DND-41 (cell line): Measurements from ENCODE around the gene HOXD8.

Experiments
- ATAC-seq: fragments of 200-7000 bp; cut with Tn5 transposase; 3 replicates; pipeline ENCODE4 v1.9.1; 2021; ENCODE audit warnings: low read depth; ENCODE audit not compliant: insufficient read depth
- DNase-seq: peaks from one replicate; pipeline ENCODE4 v3.0.0-alpha.2; 2020
- H2AFZ ChIP-seq: 2 replicates; pipeline ENCODE4 v1.6.0; 2012; ENCODE audit warnings: low read depth, low read length
- H3K27ac ChIP-seq: 2 replicates; pipeline ENCODE4 v1.5.1; 2012; ENCODE audit warnings: low read length, inconsistent platforms
- H3K27me3 ChIP-seq: fragments of 200-600 bp; sonication (generic); 2 replicates; pipeline ENCODE4 v1.6.0; 2012; ENCODE audit warnings: low read length, mild to moderate bottlenecking, inconsistent platforms; ENCODE audit not compliant: insufficient read depth, poor library complexity
- H3K36me3 ChIP-seq: 2 replicates; pipeline ENCODE4 v1.5.1; 2012; ENCODE audit warnings: low read length, inconsistent platforms; ENCODE audit not compliant: insufficient read depth
- H3K4me1 ChIP-seq: 2 replicates; pipeline ENCODE4 v1.5.1; 2012; ENCODE audit warnings: mild to moderate bottlenecking, low read length; ENCODE audit not compliant: insufficient read depth
- H3K4me2 ChIP-seq: 2 replicates; pipeline ENCODE4 v1.6.0; 2012; ENCODE audit warnings: mild to moderate bottlenecking, moderate library complexity, low read length, inconsistent platforms; ENCODE audit not compliant: insufficient read depth
- H3K4me3 ChIP-seq, 2 experiments: fragments of 200-600 bp in 1 of 2; shearing (Covaris generic) in 1 of 2; 2 replicates each; pipeline ENCODE4 v1.5.1; 2012 to 2016; ENCODE audit warnings: inconsistent platforms in 2 of 2, low read length in 2 of 2, mild to moderate bottlenecking in 2 of 2, low read depth in 1 of 2, moderate library complexity in 1 of 2
- H3K79me2 ChIP-seq: 2 replicates; pipeline ENCODE4 v1.6.0; 2012; ENCODE audit warnings: low read length, inconsistent platforms; ENCODE audit not compliant: insufficient read depth
- H3K9ac ChIP-seq: 2 replicates; pipeline ENCODE4 v1.6.0; 2012; ENCODE audit warnings: low read depth, mild to moderate bottlenecking, inconsistent platforms, low read length, moderate library complexity
- H3K9me3 ChIP-seq: 2 replicates; pipeline ENCODE4 v1.5.1; 2012; ENCODE audit warnings: low read length, moderate library complexity, mild to moderate bottlenecking, inconsistent platforms; ENCODE audit not compliant: insufficient read depth, severe bottlenecking
- H4K20me1 ChIP-seq: 2 replicates; pipeline ENCODE4 v1.6.0; 2012; ENCODE audit warnings: low read length; ENCODE audit not compliant: insufficient read depth
- CTCF ChIP-seq: IDR thresholded peaks from 2 replicates; pipeline ENCODE4 v1.5.1; 2012; ENCODE audit warnings: borderline replicate concordance, low read length, moderate library complexity, mild to moderate bottlenecking; ENCODE audit not compliant: poor library complexity, severe bottlenecking; ENCODE audit errors: extremely low read depth
- EZH2 ChIP-seq: IDR thresholded peaks from 3 replicates; pipeline ENCODE4 v1.6.1; 2012; ENCODE audit warnings: borderline replicate concordance, low read depth, mild to moderate bottlenecking, moderate library complexity, low read length, inconsistent platforms; ENCODE audit not compliant: severe bottlenecking

Gene HOXD8

GRCh38 chr2:176105730-176106580 is 23.6 kb upstream of the HOXD8 start:
- H3K4me1 ChIP-seq = no peaks in the 10 kb centered on the region
- ATAC-seq (no peak), DNase-seq (no peak)
- no peaks in the 10 kb centered on the region for H3K36me3 ChIP-seq
- TF ChIP-seq CTCF (no peak), EZH2 (no peak)
- no peaks in the 10 kb centered on the region for H3K79me2 ChIP-seq
- no peaks in the 10 kb centered on the region for H3K9me3 ChIP-seq
- H2AFZ ChIP-seq = no peak overlapping the region
- no peak overlapping the region for H3K9ac ChIP-seq
- H4K20me1 ChIP-seq = no peaks in the 10 kb centered on the region
- H3K27me3 ChIP-seq = no peaks in the 10 kb centered on the region
- H3K27ac ChIP-seq = no peak overlapping the region
- H3K4me2 ChIP-seq = no peak overlapping the region
- no peak overlapping the region for H3K4me3 ChIP-seq

GRCh38 chr2:176106581-176107539 is 22.6 kb upstream of the HOXD8 start, which contains the start of gene HOXD11:
Gene HOXD11, plus strand, starts transcription at chr2:176107280. Its CDS starts 76 bp downstream, at chr2:176107356.
- no peak within 1 kb of the TSS for H3K27ac ChIP-seq
- H3K9me3 ChIP-seq = no peaks in the 10 kb centered on the region
- ATAC-seq (no peak), DNase-seq (no peak)
- H3K4me1 ChIP-seq = no peaks in the 10 kb centered on the region
- no peak within 1 kb of the TSS for H3K4me3 ChIP-seq
- no peaks in the 10 kb centered on the region for H3K79me2 ChIP-seq
- H3K4me2 ChIP-seq = no peak within 1 kb of the TSS
- no peaks in the 10 kb centered on the region for H4K20me1 ChIP-seq
- no peaks in the 10 kb centered on the region for H3K36me3 ChIP-seq
- no peaks in the 10 kb centered on the region for H3K27me3 ChIP-seq
- no peak within 1 kb of the TSS for H2AFZ ChIP-seq
- H3K9ac ChIP-seq = no peak within 1 kb of the TSS
- TF ChIP-seq CTCF (no peak), EZH2 (no peak)

- H3K79me2 ChIP-seq = no peaks in the 10 kb centered on the region
- DNase-seq (no peak), ATAC-seq (no peak)
- H3K4me3 ChIP-seq = no peak overlapping the region
- no peaks in the 10 kb centered on the region for H4K20me1 ChIP-seq
- no peaks in the 10 kb centered on the region for H3K4me1 ChIP-seq
- no peak overlapping the region for H3K27ac ChIP-seq
- H3K27me3 ChIP-seq = no peaks in the 10 kb centered on the region
- TF ChIP-seq EZH2 (no peak), CTCF (no peak)
- no peaks in the 10 kb centered on the region for H3K36me3 ChIP-seq
- no peak overlapping the region for H3K4me2 ChIP-seq
- no peaks in the 10 kb centered on the region for H3K9me3 ChIP-seq
- no peak overlapping the region for H3K9ac ChIP-seq
- H2AFZ ChIP-seq = no peak overlapping the region
Measured at GRCh38 chr2:176107731-176108181, 21.7 kb upstream of the HOXD8 start.
